Astrocyte of the spinal cord (primary cell): ENCODE measurements around the gene IRS2.

Experiments
- DNase-seq: peaks from one replicate; pipeline ENCODE4 v3.0.0; 2011; ENCODE audit warnings: low read depth, low spot score
- H3K4me3 ChIP-seq: 2 replicates; pipeline ENCODE4 v1.5.1; 2011; ENCODE audit warnings: low read depth, mild to moderate bottlenecking, low read length, moderate library complexity
- in situ Hi-C: cut with HindIII; loops from 2 replicates; pipeline ENCODE4 v1.10.0; 2017; ENCODE audit warnings: low sequenced_read_pairs
- TF ChIP-seq, protein P1 (sequence below): IDR thresholded peaks from 2 replicates; pipeline ENCODE4 v1.5.1; 2012; ENCODE audit warnings: low read depth, mild to moderate bottlenecking, low read length, inconsistent platforms

Gene IRS2

DNA sequence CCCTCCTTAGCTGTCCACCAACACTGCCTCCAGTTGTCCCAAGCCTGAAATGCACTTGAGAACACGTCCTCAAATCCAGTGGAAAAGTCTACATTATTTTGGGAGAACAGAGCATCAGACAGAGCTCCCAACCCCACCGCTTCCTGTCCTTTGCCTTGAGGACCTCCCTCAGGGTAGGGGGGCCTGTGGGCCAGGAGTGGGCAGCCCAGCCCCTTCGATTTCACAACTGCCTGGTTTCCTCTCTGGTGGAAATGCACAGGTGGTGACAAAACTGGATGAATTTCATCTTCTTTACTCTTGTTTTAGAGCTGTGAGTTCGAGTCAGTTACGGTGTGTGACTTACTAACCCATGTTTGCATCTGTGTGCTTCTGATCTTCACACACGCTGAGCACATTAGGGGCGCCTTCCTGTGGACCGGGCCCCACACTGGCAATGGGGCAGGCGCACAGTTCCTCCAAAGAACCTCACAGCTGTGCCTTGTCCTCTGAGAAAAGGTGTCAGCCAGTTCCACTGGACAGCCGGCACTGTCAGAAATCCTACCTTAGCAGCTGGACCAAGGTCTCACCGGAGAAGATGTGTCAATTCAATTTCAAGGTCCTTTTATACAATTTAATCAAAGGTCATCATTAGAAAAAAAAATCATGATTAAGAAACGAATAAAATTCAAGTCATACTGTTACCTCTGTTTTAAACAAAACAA lies 80.2 kb downstream of the IRS2 start:
- TF ChIP-seq, protein P1, sequence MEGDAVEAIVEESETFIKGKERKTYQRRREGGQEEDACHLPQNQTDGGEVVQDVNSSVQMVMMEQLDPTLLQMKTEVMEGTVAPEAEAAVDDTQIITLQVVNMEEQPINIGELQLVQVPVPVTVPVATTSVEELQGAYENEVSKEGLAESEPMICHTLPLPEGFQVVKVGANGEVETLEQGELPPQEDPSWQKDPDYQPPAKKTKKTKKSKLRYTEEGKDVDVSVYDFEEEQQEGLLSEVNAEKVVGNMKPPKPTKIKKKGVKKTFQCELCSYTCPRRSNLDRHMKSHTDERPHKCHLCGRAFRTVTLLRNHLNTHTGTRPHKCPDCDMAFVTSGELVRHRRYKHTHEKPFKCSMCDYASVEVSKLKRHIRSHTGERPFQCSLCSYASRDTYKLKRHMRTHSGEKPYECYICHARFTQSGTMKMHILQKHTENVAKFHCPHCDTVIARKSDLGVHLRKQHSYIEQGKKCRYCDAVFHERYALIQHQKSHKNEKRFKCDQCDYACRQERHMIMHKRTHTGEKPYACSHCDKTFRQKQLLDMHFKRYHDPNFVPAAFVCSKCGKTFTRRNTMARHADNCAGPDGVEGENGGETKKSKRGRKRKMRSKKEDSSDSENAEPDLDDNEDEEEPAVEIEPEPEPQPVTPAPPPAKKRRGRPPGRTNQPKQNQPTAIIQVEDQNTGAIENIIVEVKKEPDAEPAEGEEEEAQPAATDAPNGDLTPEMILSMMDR = no peak
- no peak for DNase-seq
- in situ Hi-C loops = no loop called here
- H3K4me3 ChIP-seq = no peak overlapping the region

DNA sequence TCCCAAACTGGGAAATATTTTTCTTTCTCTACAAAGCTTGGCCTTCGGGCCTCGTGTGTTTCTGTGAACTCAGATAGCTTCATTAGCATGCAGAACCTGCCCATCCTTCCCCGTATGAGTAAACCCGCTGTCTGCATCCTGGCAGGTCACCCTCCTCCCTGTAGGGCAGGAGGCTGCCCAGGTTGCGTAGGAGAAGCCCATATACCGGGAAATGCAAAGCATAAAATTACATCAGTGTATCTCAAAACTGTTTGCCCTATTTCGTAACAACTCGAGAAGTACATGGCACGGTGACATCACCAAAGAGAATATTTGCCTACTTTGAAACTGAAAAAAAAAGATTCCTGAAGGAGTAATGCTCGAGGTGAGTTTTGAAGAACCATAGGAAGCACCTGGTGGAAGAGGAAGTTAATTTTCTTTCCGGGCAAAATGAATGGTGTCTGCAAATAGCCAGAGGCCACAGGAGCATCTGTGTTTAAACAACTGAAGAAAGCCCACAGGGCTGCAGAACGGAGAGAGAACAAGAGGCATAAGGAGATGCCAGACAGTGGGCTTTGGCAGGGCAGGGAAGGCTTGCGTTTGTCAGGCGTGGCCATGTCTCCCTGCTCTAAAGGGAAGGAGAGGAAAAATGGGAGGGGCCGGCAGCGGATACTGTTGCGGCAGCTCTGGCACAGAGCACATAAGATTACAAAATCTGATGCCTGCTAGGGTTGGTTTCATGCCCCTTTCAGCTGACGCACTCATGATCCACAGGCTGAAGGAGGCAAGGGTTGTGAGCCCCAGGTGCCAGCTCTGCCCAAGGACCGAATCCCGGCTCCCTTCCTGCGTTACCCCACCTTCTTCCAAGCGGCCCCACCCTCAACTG lies 81.4 kb downstream of the IRS2 start:
- H3K4me3 ChIP-seq = no peak overlapping the region
- no peak for DNase-seq
- TF ChIP-seq, protein P1 = no peak
- in situ Hi-C loops = no loop called here

DNA sequence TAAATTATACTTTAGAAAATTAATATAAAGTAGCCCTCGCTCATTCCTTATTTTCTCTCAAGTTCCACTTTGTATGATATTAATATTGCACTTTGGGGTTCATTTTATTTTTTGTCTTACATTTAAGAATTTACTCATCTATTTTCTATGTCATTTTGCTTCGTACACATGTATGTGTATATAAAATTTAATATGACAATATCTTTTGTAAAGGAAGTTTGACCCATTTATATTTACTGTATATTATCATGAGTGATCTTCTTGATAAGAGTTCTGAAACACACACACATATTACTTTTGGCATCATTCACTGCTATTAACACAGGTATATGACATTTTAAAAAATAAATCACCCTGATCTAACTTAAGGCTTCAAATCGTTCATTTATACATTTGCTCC lies 83.1 kb downstream of the IRS2 start:
- TF ChIP-seq, protein P1 = no peak
- DNase-seq = no peak
- in situ Hi-C loops = no loop called here
- no peak overlapping the region for H3K4me3 ChIP-seq
